ENCODE measurements around the gene LINC01488. TPM values are rescaled to one million over a fixed set of nuclear protein-coding genes. Genes with fewer than 3 reads are reported as not detected.
A peak's percentile ranks its signal among the peaks of the same experiment; 100 is the strongest.

Gene LINC01488
- total and polyA plus RNA-seq, 9 donors: not detected

DNA sequence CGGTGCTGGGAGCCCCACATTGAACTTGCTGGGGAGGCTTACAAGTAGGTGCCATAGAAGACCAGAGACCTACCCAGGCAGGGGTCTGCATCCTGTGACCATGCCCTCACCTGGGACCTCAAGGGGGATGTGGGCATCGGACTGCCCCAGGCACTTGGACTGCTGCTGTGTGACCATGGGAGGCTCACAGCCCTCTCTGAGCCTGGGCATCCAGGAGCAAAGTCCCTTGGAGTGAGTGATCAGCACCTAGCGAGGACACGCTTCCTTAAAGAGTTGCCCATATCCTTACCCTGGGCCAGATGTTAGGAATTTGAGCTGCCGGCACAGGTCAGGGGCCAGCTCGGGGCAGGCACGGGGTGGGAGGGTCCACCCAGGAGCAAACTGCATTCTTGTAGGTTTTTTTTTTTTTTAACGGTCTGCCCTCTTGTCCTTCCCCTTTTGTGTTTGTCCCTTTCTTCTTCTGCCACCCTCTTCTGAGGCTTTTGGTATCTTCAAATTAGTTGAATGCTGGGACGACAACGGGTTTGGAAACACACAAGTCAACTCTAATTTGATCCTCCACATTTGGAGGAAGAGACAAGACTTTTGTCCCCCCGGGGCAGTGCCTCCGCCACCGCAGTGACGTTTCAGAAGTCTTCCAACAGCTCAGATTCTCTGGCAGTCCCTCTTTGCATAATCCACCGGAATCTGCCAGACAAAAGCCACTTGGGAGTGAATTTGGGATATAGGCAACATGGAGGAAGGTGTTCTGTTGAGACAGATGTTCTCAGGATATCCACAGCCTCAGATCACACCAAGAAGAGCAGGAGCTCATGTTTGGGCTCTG lies 46.1 kb upstream of the LINC01488 start:
- H3K27me3 ChIP-seq: no peaks in the 10 kb centered on the region
- TF ChIP-seq CTCF (IDR thresholded peaks at IDR 0.05) (no peak), EP300 (IDR thresholded peaks at IDR 0.05) (no peak), POLR2A (IDR thresholded peaks at IDR 0.05) (no peak)
- intact Hi-C loops (cut with DNase I): no loop called here
- no peak overlapping the region for H3K4me3 ChIP-seq
- 63 to 66% (median 63%) methylated on average over 15 of the region's 15 CpGs for WGBS, 3 donors
- H3K4me1 ChIP-seq (ENCODE audit: insufficient read depth): no peaks in the 10 kb centered on the region
- no peak overlapping the region for H3K27ac ChIP-seq
- no peaks in the 10 kb centered on the region for H3K9me3 ChIP-seq
- DNase-seq: no peak
- no peaks in the 10 kb centered on the region for H3K36me3 ChIP-seq

DNA sequence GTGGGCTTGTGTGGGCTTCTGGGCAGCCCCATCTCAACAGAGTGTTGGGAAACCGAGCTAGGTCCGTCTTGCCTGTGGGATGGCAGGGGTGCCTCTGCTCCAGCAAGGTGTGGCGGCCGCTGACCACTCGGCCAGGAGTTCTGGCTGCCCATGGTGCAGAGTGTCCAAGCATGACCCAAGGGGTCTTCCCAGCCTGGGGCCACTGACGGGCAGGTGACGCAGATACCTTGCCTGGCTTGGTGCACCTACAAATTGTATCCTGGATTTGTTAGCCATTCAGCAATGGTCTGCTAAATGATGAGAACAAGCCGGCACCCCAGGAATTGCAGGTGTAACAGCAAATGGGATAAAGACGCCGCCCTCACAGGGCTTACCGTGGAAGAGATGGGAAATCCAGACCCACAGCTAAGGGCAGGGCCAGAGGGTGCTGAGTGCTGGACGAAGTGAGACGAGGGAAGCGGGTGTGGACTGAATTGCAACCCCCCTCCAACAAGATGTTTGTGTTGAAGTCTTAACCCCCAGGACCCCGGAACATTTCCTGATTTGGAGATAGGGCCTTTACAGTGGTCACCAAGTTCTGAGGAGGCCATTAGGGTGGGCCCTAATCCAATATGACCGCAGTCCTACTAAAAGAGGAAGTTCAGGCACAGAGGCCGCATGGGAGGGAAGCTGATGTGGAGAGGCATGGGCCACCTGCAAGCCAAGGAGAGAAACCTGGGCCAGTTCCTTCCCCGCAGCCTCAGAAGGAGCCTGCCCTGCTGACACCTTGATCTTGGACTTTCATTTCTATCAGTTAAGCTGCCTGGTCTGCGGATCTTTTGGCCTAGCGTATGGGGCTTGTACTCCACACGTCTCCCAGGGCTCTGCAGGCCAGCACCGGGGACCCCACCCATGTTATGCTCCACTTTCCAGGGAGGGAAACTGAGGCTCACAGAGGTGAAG lies 45.2 kb upstream of the LINC01488 start:
- Histone ChIP-seq H3K4me3 (no peak overlapping the region), H3K9me3 (no peaks in the 10 kb centered on the region), H3K27me3 (no peaks in the 10 kb centered on the region), H3K4me1 (ENCODE audit: insufficient read depth) (no peaks in the 10 kb centered on the region), H3K36me3 (no peaks in the 10 kb centered on the region), H3K27ac (no peak overlapping the region)
- intact Hi-C loops (cut with DNase I): no loop called here
- TF ChIP-seq EP300 (IDR thresholded peaks at IDR 0.05) (no peak), POLR2A (IDR thresholded peaks at IDR 0.05) (no peak), CTCF (IDR thresholded peaks at IDR 0.05) (no peak)
- WGBS, 3 donors: 88 to 91% (median 90%) methylated on average over 22 of the region's 22 CpGs
- peak in 1 of 5 donors; percentile 10 for DNase-seq

DNA sequence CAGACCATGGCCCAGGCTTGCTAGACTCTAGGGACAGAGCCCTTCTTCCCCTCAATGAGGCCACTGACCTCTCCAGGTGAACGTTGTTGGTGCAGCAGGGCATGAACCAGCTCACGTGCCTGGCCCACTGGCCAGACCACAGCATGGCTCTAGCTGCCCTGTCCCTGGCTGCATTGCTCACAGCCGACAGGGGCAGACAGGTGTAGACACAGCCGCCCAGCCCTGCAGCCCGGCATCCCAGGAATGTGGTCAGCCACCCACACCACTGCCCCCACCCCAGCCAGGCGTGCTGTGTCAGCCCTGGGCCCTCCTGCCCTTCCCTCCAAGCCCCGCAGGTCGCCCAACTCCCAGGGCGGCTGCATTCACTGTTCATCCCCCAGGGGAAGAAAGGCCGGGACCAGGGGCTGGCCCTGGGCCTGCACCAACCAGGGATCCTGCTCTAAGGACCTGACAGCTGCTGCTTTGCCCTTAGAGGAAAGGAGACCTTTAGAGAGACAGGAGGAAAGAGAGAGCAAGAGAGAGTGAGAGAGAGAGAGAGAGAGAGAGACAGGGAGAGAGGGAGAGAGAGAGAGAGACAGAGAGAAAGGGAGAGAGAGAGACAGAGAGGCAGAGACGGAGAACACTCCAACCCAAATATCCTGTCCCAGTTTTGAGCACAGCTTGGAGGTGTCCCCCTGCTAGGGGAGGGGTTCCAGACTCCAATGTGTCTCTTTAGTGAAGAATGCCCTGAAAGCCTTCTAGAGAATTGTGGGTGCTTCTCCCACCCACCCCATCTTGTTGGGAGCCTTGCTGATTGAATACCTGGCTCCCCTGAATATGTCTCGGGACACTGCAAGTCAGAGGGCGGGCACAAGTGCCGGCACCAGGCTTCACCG lies 44.2 kb upstream of the LINC01488 start:
- no peaks in the 10 kb centered on the region for H3K36me3 ChIP-seq
- no peak overlapping the region for H3K27ac ChIP-seq
- intact Hi-C loops (cut with DNase I): no loop called here

More for the DNA sequence above, 44.2 kb upstream of the LINC01488 start:
- H3K4me1 ChIP-seq (ENCODE audit: insufficient read depth): no peaks in the 10 kb centered on the region
- H3K4me3 ChIP-seq: no peak overlapping the region
- no peaks in the 10 kb centered on the region for H3K27me3 ChIP-seq
- DNase-seq: no peak
- whole genome bisulfite sequencing, 3 donors: 62 to 69% (median 67%) methylated on average over 15 of the region's 15 CpGs
- no peaks in the 10 kb centered on the region for H3K9me3 ChIP-seq
- no peak for TF ChIP-seq POLR2A (IDR thresholded peaks at IDR 0.05)
- TF ChIP-seq CTCF (IDR thresholded peaks at IDR 0.05): no peak
- no peak for TF ChIP-seq EP300 (IDR thresholded peaks at IDR 0.05)

Data from ovary (tissue), 9 donors.